GM12875 (cell line): ENCODE measurements around the gene CUTA.
A peak's percentile ranks its signal among the peaks of the same experiment; 100 is the strongest.

Experiments
- H3K4me3 ChIP-seq: one replicate; pipeline ENCODE4 v1.5.1; 2011; ENCODE audit warnings: low read depth, low read length, control low read depth
- CTCF ChIP-seq: IDR thresholded peaks from 2 replicates; pipeline ENCODE4 v1.5.1; 2011; ENCODE audit warnings: low read depth, mild to moderate bottlenecking, control low read depth, inconsistent platforms, low read length, moderate library complexity, borderline replicate concordance; ENCODE audit not compliant: insufficient read depth

The CUTA gene

GRCh38 chr6:33428224-33428965 lies 10.5 kb upstream of the CUTA start:
- TF ChIP-seq CTCF: peak; percentile 59; the same call in 1 of the 2 replicates
- H3K4me3 ChIP-seq: peak overlapping the region; percentile 40

- H3K4me3 ChIP-seq: peak overlapping the region; percentile 51
- no peak for TF ChIP-seq CTCF
Observed at GRCh38 chr6:33427585-33428223, 9.8 kb upstream of the CUTA start.

GRCh38 chr6:33426590-33427511 lies 8.9 kb upstream of the CUTA start:
- no peak for TF ChIP-seq CTCF
- peak overlapping the region; percentile 51 for H3K4me3 ChIP-seq

- TF ChIP-seq CTCF: peak; percentile 74
Observed at GRCh38 chr6:33425668-33426577, 8.0 kb upstream of the CUTA start.

GRCh38 chr6:33424855-33425667 lies 7.2 kb upstream of the CUTA start:
- H3K4me3 ChIP-seq: peak overlapping the region; percentile 51
- TF ChIP-seq CTCF: no peak

More at GRCh38 chr6:33425668-33426577, 8.0 kb upstream of the CUTA start:
- peak overlapping the region; percentile 51 for H3K4me3 ChIP-seq
